GM12892 (cell line): Measurements from ENCODE around the gene MDFIC.

Experiments used
- POLR2A ChIP-seq: IDR thresholded peaks from 2 replicates; pipeline ENCODE4 v1.6.1; 2011; ENCODE audit warnings: low read depth, low read length, control low read depth
- TAF1 ChIP-seq: IDR thresholded peaks from 2 replicates; pipeline ENCODE4 v1.6.1; 2011; ENCODE audit warnings: low read depth, mild to moderate bottlenecking, control low read depth, low read length, borderline replicate concordance

GRCh38 chr7:114957444-114957843, 35.5 kb downstream of the MDFIC start:
- TF ChIP-seq TAF1 (no peak), POLR2A (no peak)
